Measurements from ENCODE around the gene FUS. TPM values are rescaled to one million over a fixed set of nuclear protein-coding genes. Genes with fewer than 3 reads are reported as not detected.

FUS gene
- total RNA-seq = 100 to 1,000 TPM; 678 to 692 TPM

DNA sequence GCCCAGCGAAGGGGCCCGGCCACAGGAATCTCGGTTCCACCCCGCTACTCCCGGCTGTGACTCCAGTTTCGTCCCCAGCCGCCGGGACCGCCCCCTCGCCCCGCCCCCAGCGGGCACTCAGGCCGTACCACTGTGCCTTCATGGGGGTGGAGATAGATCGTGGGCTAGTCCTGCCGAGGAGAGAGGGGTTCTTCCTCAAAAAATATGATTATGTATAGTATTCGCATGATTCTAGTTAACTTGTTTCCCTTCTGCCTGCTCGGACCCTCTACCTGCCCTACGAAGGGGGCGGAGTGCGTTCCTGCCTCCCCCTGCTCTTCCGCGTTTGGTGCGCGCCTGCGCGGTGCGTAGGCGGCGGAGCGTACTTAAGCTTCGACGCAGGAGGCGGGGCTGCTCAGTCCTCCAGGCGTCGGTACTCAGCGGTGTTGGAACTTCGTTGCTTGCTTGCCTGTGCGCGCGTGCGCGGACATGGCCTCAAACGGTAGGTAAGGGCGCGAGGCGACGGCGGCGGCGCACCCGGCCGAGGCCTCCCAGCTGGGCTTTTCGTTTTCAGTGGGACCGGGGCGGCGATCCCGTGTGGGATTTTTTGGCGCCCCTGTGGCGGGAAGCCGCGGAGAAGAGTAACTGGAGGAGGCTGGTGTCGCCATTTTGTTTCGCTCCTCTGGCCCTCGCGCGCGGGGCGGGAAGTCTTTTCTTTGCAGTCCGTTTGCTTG is at the start of gene FUS:
Gene FUS (plus strand): TSS at position 393 of the 713 bp plus-strand sequence. CDS start 76 bp downstream, at position 469.
- ChIA-PET POLR2A (interaction anchor here (0.5 to 2.1 kb wide), 22 partner anchors 10 to 1434 kb away, joined by 3 to 22 read pairs (median 4); partner anchors contain the start of genes ARMC5, KAT8, PYCARD and STX4), CTCF (interaction anchor here (0.7 to 1.5 kb wide), 5 partner anchors 10 to 279 kb away, joined by 3 to 14 read pairs (median 4); partner anchors contain the start of gene ARMC5)

GRCh38 chr16:31130336-31130891 is 49.5 kb upstream of the FUS start:
- CTCF ChIA-PET = no interaction called here
- POLR2A ChIA-PET = interaction anchor here (0.8 kb wide), 1 partner anchor 13 kb away, joined by 3 read pairs; the partner anchor contains the start of gene KAT8

DNA sequence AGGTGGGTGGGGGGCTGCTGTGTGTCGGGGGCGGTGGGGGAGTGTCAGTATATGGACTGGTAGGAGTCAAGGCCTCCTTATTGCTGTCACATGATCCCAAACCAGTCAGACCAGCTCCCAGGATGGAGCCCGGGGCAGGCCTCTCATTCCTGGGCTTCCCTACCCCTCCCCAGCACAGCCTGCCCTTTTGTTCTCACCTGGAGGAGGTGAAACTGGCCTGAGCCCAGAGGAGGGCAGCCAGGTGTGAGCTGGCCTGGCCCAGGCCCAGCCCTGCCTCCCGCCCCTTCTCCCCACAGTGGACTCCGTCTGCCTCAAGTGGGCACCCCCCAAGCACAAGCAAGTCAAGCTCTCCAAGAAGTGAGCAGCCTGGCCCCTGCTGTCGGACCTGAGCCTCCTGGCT is 49.0 kb upstream of the FUS start:
- ChIA-PET CTCF (no interaction called here), POLR2A (interaction anchor here (0.8 kb wide), 1 partner anchor 13 kb away, joined by 3 read pairs; the partner anchor contains the start of gene KAT8)

- CTCF ChIA-PET = no interaction called here
- POLR2A ChIA-PET = no interaction called here
Observed at GRCh38 chr16:31131416-31131815, 48.5 kb upstream of the FUS start.

- POLR2A ChIA-PET = no interaction called here
- CTCF ChIA-PET = no interaction called here
Observed at GRCh38 chr16:31131841-31132271, 48.1 kb upstream of the FUS start.

DNA sequence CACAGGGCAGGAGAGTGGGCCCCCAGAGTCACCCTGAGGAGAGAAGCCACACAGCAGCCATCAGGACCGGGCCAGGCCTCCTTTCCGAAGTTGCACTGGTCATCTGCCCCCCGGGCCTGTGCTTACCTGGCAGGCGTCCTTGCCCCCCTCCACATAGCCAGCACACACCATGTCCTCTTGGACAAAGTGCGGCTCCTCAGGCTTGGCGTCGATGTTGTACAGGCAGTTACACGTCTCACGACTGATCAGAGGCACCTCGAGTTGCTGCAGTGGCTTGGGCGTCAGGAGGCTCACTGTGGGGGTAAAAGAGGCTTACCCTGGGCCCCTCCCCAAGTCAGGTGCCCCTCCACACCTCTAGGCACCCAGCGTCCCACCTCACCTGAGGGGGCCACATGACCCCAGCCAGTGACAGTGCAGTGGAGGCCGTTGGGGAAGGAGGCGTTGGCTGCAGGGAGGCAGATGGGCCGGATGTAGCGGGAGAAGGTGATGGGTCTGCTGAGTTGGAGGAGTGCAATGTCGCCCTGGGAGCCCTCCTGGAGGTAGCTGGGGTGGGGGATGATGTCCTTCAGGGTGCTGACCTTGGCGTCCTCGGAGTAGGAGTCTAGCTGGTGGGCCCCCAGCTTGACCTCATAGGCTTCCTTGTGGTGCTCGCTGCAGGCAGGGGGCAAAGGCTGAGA is 47.5 kb upstream of the FUS start:
- ChIA-PET CTCF (interaction anchor here (1.4 kb wide), 1 partner anchor 9 kb away, joined by 4 read pairs; no protein-coding TSS in a partner anchor), POLR2A (no interaction called here)

DNA sequence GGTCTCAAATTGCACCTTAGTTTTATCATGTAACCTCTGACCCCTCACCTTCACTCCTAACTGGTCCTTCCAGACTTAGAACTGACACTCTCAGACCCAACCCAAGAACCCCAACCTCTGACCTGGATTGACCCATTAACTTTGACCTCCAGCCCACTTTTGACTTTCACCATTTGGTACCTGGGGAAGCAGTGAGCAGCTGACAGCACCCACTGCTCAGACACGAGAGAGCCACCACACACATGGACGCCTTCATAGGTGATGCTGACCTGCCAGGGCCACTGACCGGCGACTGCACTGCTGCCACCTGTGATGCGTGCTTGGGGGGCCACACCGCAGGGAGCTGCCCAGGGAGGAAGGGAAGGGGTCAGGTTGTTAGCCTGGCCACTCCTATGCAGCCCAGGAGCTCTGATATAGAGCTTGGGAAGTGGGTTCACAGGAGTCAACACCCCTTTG is 46.9 kb upstream of the FUS start:
- CTCF ChIA-PET = interaction anchor here (1.4 kb wide), 1 partner anchor 9 kb away, joined by 4 read pairs; no protein-coding TSS in a partner anchor

DNA sequence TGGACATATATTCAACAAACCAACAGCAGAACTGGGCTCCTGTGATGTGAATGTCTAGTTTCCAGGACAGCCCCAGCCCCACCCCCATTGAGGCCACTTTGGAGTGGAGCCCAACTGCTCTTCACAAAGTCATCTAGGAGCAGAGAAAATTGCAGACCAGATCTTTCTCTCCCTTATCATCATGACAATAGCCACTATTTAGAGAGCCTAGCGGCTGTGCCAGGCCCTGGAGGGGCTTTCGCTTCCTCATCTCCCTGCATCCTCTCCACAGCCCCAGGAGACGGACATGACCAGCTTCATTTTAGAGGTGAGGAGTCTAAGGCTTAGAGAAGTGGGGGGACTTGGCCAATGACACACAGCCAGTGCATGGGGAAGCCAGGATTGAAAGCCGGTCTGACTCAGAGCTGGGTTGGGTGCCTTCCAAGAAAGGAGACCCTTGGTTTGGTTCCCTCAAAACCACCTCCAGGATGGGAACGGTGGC is 45.8 kb upstream of the FUS start:
- POLR2A ChIA-PET = no interaction called here
- CTCF ChIA-PET = no interaction called here

More for the DNA sequence above, 46.9 kb upstream of the FUS start:
- POLR2A ChIA-PET = no interaction called here

GRCh38 chr16:31134625-31135534 is 45.1 kb upstream of the FUS start:
- CTCF ChIA-PET = no interaction called here
- POLR2A ChIA-PET = no interaction called here

DNA sequence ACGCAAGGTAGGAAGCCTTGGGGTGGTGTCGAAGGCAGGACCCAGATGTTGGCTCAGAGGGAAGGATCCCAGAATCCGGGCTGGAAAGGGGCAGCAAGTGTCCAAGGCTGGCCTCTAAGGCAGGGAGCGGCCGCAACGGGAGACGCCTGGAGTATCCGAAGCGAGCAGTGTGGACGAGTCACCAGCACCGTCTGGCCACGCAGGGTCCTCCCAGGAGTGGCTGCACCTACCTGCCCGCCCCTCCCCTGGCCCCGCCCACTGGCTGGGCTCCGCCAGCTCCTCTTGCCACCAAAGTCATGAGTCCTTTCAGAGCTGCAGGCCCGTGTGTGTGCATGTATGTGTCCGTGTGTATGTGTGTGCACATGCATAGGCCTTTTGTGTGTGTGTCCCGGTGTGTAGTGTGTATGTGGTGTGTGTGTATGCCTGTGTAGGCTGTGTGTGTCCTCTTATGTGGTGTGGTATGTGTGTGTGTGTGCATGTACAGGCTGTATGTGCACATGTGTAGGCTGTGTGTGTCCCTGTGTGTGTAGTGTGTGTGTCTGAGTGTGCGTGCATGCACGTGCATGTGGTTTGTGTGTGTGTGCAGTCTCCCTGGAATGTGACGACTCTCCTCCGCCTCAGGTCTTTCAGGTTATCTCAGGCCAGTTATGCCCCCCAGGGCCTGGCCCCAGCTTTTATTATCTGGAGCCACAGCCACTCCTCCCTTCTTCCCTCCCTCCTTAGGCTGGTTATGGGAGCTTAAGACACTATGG is 44.2 kb upstream of the FUS start, which contains the start of gene PRSS8:
Gene PRSS8 (minus strand): TSS at position 193 of the 752 bp plus-strand sequence. CDS start 229 bp downstream, outside the sequence.
- ChIA-PET CTCF (interaction anchor here (0.6 kb wide), 1 partner anchor 79 kb away, joined by 4 read pairs; no protein-coding TSS in a partner anchor), POLR2A (no interaction called here)

DNA sequence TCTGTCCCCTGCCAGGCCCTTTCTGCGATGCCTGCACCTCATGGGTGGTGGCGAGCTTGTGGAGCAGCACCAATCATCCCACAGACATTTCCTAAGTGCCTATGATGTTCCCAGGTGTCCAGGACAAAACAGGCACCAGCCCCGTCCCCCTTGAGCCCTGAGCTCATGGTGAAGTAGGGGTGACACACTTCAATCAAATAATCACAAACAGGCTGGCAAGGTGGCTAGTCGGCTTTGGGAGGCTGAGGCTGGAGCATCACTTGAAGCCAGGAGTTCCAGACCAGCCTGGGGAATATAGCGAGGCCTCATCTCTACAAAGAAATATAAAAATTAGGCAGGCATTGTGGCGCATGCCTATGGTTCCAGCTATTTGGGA is 43.7 kb upstream of the FUS start:
- ChIA-PET POLR2A (no interaction called here), CTCF (interaction anchor here (0.6 to 2.3 kb wide), 2 partner anchors 10 to 80 kb away, joined by 4 read pairs; no protein-coding TSS in a partner anchor)

DNA sequence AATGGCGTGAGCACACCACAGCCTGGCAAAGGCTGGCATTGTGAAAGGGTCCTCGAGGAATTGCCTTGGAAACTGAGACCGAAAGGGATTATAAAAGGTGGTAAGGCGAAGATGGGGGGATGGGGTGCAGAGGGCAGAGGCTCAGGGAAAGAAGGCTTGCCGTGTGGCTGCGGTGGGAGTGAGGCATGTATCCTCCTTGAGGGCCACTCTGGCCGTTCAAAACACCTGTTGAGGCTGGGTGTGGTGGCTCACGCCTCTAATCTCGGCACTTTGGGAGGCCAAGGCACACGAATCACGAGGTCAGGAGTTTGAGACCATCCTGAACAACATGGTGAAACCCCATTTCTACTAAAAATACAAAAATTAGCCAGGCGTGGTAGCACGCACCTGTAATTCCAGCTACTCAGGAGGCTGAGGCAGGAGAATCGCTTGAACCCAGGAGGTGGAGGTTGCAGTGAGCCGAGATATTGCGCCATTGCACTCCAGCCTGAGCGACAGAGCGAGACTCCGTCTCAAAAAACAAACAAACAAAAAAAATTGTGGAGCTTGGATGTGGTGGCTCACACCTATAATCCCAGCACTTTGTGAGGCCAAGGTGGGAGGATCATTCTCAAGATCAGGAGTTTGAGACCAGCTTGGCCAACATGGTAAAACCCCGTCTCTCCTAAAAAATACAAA is 43.0 kb upstream of the FUS start:
- CTCF ChIA-PET = interaction anchor here (2.3 kb wide), 1 partner anchor 11 kb away, joined by 4 read pairs; no protein-coding TSS in a partner anchor
- POLR2A ChIA-PET = interaction anchor here (0.5 kb wide), 1 partner anchor 78 kb away, joined by 5 read pairs; no protein-coding TSS in a partner anchor

DNA sequence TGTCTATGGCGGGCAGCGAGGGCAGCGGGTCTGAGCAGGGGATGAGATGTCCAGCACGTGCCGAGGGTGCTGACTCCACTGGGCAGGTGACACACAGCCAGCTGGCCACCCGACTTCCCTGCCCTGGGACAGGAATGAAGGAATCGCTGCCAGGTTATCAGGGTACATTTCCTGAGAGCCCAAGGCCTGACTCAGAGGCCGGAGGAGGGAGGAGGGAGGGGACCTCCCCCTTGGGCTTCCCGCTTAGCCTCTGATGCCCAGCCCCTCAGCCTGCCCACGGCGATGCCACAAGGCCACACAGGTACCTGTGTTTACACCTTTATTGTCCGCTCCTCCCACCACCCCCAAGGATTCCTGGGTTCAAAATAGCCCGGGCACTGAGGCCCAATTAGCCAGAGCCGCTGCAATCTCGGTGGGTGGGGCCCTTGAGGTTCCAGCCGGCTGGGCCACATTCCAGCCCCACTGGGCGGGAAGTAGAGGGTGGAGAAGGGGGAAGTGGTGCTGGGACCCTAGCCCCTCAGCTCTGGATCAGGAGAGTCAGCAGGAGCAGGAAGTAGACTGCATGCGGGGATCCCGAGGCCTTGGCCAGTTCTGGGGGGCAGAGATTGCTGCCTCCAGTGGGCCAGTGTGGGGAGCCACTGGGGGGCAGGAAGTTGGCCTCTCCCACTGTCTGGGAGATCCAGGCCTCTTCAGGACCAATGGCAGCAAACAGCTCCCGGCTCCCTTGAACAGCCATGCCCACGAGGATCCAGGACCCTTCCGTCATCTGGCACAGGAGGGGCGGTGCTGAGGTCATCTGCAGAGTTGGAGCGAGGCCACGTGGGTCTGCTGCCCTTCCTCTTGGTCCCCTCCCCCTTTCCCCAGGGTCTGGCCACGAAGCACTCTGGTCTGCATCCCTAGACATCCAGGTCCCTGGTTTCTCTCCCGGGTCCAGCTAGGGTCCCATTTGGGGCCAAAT is 41.0 kb upstream of the FUS start:
- ChIA-PET POLR2A (no interaction called here), CTCF (interaction anchor here (0.6 to 0.7 kb wide), 3 partner anchors 49 to 702 kb away, joined by 3 to 4 read pairs (median 3); no protein-coding TSS in a partner anchor)

DNA sequence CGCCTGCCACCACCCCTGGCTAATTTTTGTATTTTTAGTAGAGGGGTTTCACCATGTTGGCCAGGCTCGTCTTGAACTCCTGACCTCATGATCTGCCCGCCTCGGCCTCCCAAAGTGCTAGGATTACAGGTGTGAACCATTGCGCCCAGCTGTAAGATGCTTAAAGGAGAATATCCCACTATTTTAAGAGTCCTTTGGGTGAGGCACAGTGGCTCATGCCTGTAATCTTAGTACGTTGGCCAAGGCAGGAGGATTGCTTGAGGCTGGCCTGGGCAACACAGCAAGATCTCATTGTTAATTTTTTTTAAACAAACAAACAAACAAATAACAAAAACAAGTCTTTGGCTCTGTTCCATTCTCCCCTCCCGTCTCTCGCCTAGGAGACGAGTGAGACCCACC is 38.9 kb upstream of the FUS start:
- ChIA-PET CTCF (interaction anchor here (1.8 to 3.3 kb wide), 3 partner anchors 20 to 39 kb away, joined by 8 to 18 read pairs (median 14); partner anchors contain the start of genes FUS and KAT8), POLR2A (interaction anchor here (2.6 kb wide), 1 partner anchor 39 kb away, joined by 22 read pairs; the partner anchor contains the start of gene FUS)

DNA sequence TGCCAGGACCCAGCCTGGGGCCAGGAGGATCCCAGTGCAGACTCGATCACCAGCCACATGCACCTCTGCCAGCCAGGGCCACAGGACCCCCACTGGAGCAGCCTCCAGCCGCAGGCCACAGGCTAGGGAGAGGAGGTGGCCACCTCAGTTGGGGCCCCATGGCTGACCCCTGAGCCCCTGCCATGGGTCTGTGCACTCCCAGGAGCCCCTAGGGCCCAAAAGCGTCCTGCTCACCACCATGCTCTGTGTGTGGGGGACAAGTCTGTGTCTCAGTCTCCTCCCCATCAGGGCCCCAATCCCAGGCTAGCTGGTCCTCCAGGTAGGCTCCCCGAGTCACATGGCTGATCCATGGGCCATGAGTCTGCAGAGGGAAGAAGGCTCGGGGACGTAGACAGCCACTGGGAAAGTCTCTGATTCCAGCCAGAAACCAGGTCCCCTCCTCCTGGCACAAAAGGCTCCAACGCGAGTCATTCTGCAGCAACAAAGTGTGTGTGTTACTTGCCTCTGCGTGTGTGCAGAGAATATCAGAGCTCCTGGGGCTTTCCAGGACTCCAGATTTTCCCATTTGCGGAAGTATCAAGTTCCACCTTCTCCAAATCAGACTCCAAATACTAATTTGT is 38.3 kb upstream of the FUS start:
- ChIA-PET CTCF (interaction anchor here (0.7 to 3.3 kb wide), 28 partner anchors 8 to 319 kb away, joined by 3 to 18 read pairs (median 5); partner anchors contain the start of genes FUS, HSD3B7, KAT8 and PYCARD), POLR2A (interaction anchor here (0.6 to 2.9 kb wide), 10 partner anchors 21 to 319 kb away, joined by 3 to 27 read pairs (median 5); partner anchors contain the start of genes FUS, KAT8, ZNF646 and ZNF668)

Data from activated CD8-positive, alpha-beta memory T cell treated with anti-CD3 and anti-CD28 coated beads for 36 hours (primary cell).